Subcutaneous adipose tissue (tissue), 4 donors: ENCODE results near the gene SUSD3. TPM values are rescaled to one million over a fixed set of nuclear protein-coding genes. Genes with fewer than 3 reads are reported as not detected.

Experiments
- CTCF ChIP-seq: fragments of 450-650 bp; IDR thresholded peaks from one replicate; pipeline ENCODE4 v1.5.1; 2016; ENCODE audit warnings: low read depth, mild to moderate bottlenecking, control low read depth, antibody characterized with exemption, moderate library complexity
- total RNA-seq, 4 donors: library from RNA; depleted of rRNA; stranded (reverse); fragments of >200 nt; gene quantifications; one replicate each; pipeline ENCODE4 v1.1.0, GENCODE V29; 2016

SUSD3 gene
- total RNA-seq, 4 donors from 2014 or later = 1.1 to 2.2 TPM; not detected in 2

- no peak for TF ChIP-seq CTCF
Observed at GRCh38 chr9:93024646-93024910, 33.9 kb upstream of the SUSD3 start.

GRCh38 chr9:93024986-93025630 lies 33.4 kb upstream of the SUSD3 start:
- no peak for TF ChIP-seq CTCF

GRCh38 chr9:93025736-93026135 lies 32.8 kb upstream of the SUSD3 start:
- TF ChIP-seq CTCF = no peak

- no peak for TF ChIP-seq CTCF
Observed at GRCh38 chr9:93026640-93027039, 31.9 kb upstream of the SUSD3 start.

GRCh38 chr9:93027750-93028149 lies 30.8 kb upstream of the SUSD3 start:
- no peak for TF ChIP-seq CTCF

GRCh38 chr9:93028448-93029006 lies 30.0 kb upstream of the SUSD3 start:
- no peak for TF ChIP-seq CTCF

GRCh38 chr9:93030642-93031628 lies 27.6 kb upstream of the SUSD3 start:
- TF ChIP-seq CTCF = no peak
